ENCODE results near the gene NTMT1.

The NTMT1 gene

GRCh38 chr9:129678844-129679243 is 52.9 kb downstream of the NTMT1 start:
- DNase-seq (ENCODE audit: low read depth, low spot score): no peak

DNA sequence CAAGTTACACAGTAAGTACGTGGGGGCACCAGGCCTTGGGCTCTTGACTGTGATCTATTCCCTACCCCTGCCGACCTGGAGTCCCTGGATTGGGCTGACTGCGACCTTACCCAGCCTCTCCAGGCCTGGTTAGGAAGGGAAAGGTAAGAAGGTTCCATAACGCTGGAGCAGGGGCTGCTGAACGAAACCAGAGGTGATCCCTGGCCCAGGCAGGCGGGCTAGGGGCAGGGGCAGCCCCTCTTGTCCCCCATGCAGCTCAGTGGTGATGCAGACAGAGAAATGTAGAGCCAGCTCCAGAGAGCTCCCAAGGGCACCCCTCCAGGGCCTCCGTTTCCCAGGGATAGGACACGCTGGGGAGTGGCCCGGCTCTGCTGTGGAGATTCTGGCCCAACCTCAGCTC is 53.6 kb downstream of the NTMT1 start:
- no peak for DNase-seq (ENCODE audit: low read depth, low spot score)

GRCh38 chr9:129681924-129682323 is 56.0 kb downstream of the NTMT1 start:
- no peak for DNase-seq (ENCODE audit: low read depth, low spot score)

DNA sequence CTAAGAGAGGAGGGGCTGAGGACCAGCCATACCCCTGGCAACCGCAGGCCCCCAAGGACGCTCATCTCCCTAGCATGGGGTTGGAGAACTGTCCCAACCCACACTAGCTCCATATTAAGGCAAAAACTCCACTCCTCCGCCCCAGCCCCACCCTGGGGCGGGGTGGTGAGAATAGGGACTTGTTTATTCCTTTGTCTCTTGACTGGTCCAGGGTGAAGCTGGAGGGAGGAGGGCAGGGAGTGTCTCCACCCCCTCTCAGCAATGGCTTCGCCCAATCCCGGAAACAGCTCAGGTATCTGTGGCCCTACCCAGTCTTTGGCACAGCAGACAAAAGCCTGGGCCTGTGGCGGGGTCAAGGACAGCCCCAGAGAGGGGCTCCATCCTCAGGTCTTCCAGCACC is 56.4 kb downstream of the NTMT1 start:
- DNase-seq (ENCODE audit: low read depth, low spot score): no peak

DNA sequence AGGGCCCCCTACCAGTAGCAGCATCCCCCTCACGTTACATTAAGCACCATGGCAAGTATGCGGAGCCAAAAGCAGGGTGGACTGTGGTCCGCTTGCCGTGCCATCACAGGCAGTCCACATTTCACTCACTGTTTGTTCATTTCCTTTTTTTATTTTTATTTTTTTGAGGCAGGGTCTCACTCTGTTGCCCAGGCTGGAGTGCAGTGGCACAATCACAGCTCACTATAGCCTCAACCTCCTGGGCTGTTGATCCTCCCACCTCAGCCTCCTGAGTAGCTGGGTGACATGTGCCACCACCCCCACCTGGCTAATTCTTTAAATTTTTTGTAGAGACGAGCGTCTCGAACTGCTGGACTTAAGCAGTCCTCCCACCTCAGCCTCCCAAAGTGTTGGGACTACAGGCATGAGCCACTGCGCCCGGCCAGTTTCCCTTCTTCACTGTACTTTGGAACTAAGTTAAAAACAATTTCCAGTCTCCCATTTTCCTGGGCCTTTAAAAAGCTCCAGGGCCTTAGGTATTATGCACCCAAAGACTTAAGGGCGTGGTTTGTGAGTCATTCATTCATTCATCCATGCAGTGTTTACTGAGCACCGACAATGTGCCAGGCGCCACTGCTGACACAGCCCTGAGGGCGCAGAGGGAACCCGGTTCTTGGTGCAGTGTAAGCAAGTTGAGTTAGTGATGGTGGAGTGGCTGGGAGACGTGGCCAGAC is 59.4 kb downstream of the NTMT1 start:
- peak; percentile 32 for DNase-seq (ENCODE audit: low read depth, low spot score)
